Neural progenitor cell (in vitro differentiated cells): Measurements from ENCODE around the gene TAOK1. TPM values are rescaled to one million over a fixed set of nuclear protein-coding genes. Genes with fewer than 3 reads are reported as not detected.

Source experiments
- DNase-seq: peaks from one replicate; pipeline ENCODE4 v3.0.0-alpha.2; 2016; ENCODE audit warnings: low spot score
- H2AFZ ChIP-seq: fragments of 200-600 bp; sonication (generic); replicated peaks from 2 replicates; pipeline ENCODE4 v1.6.1; 2016; ENCODE audit warnings: antibody characterized with exemption
- H3F3A ChIP-seq: fragments of 200-600 bp; sonication (generic); 2 replicates; pipeline ENCODE4 v1.6.1; 2016; ENCODE audit warnings: antibody characterized with exemption, low read depth
- H3K27ac ChIP-seq: fragments of 200-600 bp; sonication (generic); 2 replicates; pipeline ENCODE4 v1.5.1; 2016; ENCODE audit warnings: mild to moderate bottlenecking
- H3K27me3 ChIP-seq: fragments of 200-600 bp; sonication (generic); 2 replicates; pipeline ENCODE4 v1.6.1; 2016; ENCODE audit warnings: mild to moderate bottlenecking, moderate library complexity
- H3K36me3 ChIP-seq: fragments of 200-600 bp; sonication (generic); 2 replicates; pipeline ENCODE4 v1.5.1; 2016
- H3K4me1 ChIP-seq: fragments of 200-600 bp; sonication (generic); 2 replicates; pipeline ENCODE4 v1.6.1; 2016; ENCODE audit warnings: mixed run types
- H3K4me2 ChIP-seq: fragments of 200-600 bp; sonication (generic); 2 replicates; pipeline ENCODE4 v1.6.1; 2016
- H3K4me3 ChIP-seq: fragments of 200-600 bp; sonication (generic); 2 replicates; pipeline ENCODE4 v1.5.1; 2016
- H3K79me2 ChIP-seq: fragments of 200-600 bp; sonication (generic); 2 replicates; pipeline ENCODE4 v1.6.1; 2016; ENCODE audit warnings: low read depth
- H3K9ac ChIP-seq: fragments of 200-600 bp; sonication (generic); 2 replicates; pipeline ENCODE4 v1.6.1; 2016
- H3K9me3 ChIP-seq: fragments of 200-600 bp; sonication (generic); 2 replicates; pipeline ENCODE4 v1.5.1; 2016; ENCODE audit warnings: low read depth
- H4K20me1 ChIP-seq: fragments of 200-600 bp; sonication (generic); 2 replicates; pipeline ENCODE4 v1.6.1; 2016; ENCODE audit warnings: low read depth
- H3K27ac Mint-ChIP-seq: 3 replicates; pipeline ENCODE4 v1.8.0; 2021; ENCODE audit warnings: mixed read lengths
- H3K27me3 Mint-ChIP-seq: 2 replicates; pipeline ENCODE4 v1.8.0; 2022; ENCODE audit warnings: low read depth, mild to moderate bottlenecking, inconsistent platforms, moderate library complexity, mixed read lengths; ENCODE audit not compliant: insufficient read depth
- H3K36me3 Mint-ChIP-seq: 3 replicates; pipeline ENCODE4 v1.8.0; 2021; ENCODE audit warnings: mixed read lengths
- H3K4me1 Mint-ChIP-seq: 3 replicates; pipeline ENCODE4 v1.8.0; 2021; ENCODE audit warnings: mixed read lengths
- H3K4me3 Mint-ChIP-seq: 3 replicates; pipeline ENCODE4 v1.8.0; 2021; ENCODE audit warnings: mild to moderate bottlenecking, moderate library complexity, mixed read lengths
- H3K9me3 Mint-ChIP-seq: 3 replicates; pipeline ENCODE4 v1.8.0; 2020; ENCODE audit warnings: mixed read lengths
- EZH2 ChIP-seq: fragments of 200-600 bp; sonication (generic); IDR thresholded peaks from 2 replicates; pipeline ENCODE4 v1.6.1; 2017; ENCODE audit warnings: antibody characterized with exemption, mild to moderate bottlenecking, moderate library complexity
- EZH2phosphoT487 ChIP-seq: fragments of 200-600 bp; sonication (generic); IDR thresholded peaks from 2 replicates; pipeline ENCODE4 v1.6.1; 2017; ENCODE audit warnings: antibody characterized with exemption
- total RNA-seq: library from RNA; depleted of rRNA; stranded (reverse); fragments of >200 nt; gene quantifications from 2 replicates; pipeline ENCODE4 v1.2.3, GENCODE V29; 2015; ENCODE audit warnings: low replicate concordance
- TF ChIP-seq, protein P1 (sequence below): fragments of 200-600 bp; sonication (generic); IDR thresholded peaks from 2 replicates; pipeline ENCODE4 v1.5.1; 2017; ENCODE audit warnings: antibody characterized with exemption, mild to moderate bottlenecking

The TAOK1 gene
- total RNA-seq, 1 donor from 2014 or later: 125 TPM

DNA sequence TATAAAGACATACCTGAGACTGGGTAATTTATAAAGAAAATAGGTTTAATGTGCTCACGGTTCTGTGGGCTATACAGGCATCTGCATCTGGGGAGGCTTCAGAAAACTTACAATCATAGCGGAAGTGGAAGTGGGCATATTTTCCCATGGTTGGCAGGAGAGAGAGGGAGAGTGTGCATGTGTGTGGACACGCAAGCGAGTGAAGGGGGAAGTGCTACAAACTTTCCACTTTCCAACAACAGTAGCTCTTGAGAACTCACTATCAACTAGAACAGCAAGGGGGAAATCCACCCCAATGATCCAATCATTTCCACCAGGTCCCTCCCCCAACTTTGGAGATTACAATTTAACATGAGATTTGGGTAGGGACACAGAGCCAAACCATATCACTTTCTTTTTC, 11.1 kb downstream of the TAOK1 start:
- peaks cover 27% of the 10 kb centered on the region for H3K36me3 Mint-ChIP-seq
- no peak overlapping the region for H3K4me3 ChIP-seq
- no peaks in the 10 kb centered on the region for H3K4me1 ChIP-seq
- H3K27ac ChIP-seq: no peak overlapping the region
- no peak overlapping the region for H2AFZ ChIP-seq
- no peaks in the 10 kb centered on the region for H3K9me3 Mint-ChIP-seq
- no peak overlapping the region for H3K27ac Mint-ChIP-seq
- peaks cover 96% of the 10 kb centered on the region for H4K20me1 ChIP-seq
- DNase-seq: no peak
- peaks cover 10% of the 10 kb centered on the region for H3F3A ChIP-seq
- no peak overlapping the region for H3K9ac ChIP-seq
- H3K4me2 ChIP-seq: no peak overlapping the region
- H3K36me3 ChIP-seq: no peaks in the 10 kb centered on the region
- H3K79me2 ChIP-seq: peaks cover 100% of the 10 kb centered on the region
- TF ChIP-seq EZH2 (no peak), EZH2phosphoT487 (no peak)
- TF ChIP-seq, protein P1, sequence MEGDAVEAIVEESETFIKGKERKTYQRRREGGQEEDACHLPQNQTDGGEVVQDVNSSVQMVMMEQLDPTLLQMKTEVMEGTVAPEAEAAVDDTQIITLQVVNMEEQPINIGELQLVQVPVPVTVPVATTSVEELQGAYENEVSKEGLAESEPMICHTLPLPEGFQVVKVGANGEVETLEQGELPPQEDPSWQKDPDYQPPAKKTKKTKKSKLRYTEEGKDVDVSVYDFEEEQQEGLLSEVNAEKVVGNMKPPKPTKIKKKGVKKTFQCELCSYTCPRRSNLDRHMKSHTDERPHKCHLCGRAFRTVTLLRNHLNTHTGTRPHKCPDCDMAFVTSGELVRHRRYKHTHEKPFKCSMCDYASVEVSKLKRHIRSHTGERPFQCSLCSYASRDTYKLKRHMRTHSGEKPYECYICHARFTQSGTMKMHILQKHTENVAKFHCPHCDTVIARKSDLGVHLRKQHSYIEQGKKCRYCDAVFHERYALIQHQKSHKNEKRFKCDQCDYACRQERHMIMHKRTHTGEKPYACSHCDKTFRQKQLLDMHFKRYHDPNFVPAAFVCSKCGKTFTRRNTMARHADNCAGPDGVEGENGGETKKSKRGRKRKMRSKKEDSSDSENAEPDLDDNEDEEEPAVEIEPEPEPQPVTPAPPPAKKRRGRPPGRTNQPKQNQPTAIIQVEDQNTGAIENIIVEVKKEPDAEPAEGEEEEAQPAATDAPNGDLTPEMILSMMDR: no peak
- no peaks in the 10 kb centered on the region for H3K4me1 Mint-ChIP-seq
- H3K27me3 Mint-ChIP-seq: peaks cover 3% of the 10 kb centered on the region
- no peak overlapping the region for H3K4me3 Mint-ChIP-seq
- H3K9me3 ChIP-seq: no peaks in the 10 kb centered on the region
- H3K27me3 ChIP-seq: no peaks in the 10 kb centered on the region

DNA sequence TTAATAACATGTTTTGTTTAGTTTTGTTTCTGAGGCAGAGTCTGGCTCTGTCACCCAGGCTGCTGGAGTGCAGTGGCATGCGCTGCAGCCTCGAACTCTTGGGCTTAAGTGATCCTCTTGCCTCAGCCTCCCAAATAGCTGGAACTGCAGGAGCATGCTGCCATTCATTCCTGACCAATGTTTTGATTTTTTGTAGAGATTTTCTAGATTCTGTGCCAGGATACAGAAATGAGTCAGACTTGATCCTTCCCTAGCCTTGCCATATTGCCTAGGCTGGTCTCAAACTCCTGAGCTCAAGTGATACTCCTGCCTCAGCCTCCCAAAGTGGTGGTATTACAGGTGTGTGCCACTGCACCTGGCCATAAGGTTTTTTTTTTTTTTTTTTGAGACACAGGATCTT, 17.7 kb downstream of the TAOK1 start:
- Histone ChIP-seq H3K9me3 (no peaks in the 10 kb centered on the region), H3K27me3 (no peaks in the 10 kb centered on the region), H2AFZ (no peak overlapping the region), H3F3A (peaks cover 5% of the 10 kb centered on the region), H3K9ac (no peak overlapping the region), H3K4me1 (no peaks in the 10 kb centered on the region), H3K27ac (no peak overlapping the region), H4K20me1 (peaks cover 91% of the 10 kb centered on the region), H3K4me3 (no peak overlapping the region), H3K4me2 (no peak overlapping the region), H3K79me2 (peaks cover 99% of the 10 kb centered on the region), H3K36me3 (no peaks in the 10 kb centered on the region)
- H3K4me3 Mint-ChIP-seq: no peak overlapping the region
- H3K27me3 Mint-ChIP-seq: no peaks in the 10 kb centered on the region
- no peak overlapping the region for H3K27ac Mint-ChIP-seq
- peaks cover 1% of the 10 kb centered on the region for H3K4me1 Mint-ChIP-seq
- H3K9me3 Mint-ChIP-seq: no peaks in the 10 kb centered on the region
- TF ChIP-seq, protein P1: no peak
- TF ChIP-seq EZH2phosphoT487 (no peak), EZH2 (no peak)
- DNase-seq: no peak
- peaks cover 33% of the 10 kb centered on the region for H3K36me3 Mint-ChIP-seq

DNA sequence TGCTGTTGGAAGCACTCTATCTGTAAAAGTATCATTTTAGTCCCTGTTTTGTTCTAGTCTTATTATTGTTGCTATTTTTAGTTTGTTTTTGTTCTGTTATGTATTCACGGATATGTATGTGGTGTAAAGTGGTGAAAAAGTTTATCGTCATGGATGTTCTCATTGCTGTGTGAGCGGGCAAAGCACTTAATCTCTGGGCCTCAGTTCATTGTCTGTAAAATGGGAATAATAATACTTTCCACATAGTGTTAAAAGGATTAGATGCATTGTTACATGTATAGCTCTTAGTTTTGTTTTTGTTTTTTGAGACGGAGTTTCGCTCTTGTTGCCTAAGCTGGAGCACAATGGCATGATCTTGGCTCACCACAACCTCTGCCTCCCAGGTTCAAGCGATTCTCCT, 19.8 kb downstream of the TAOK1 start:
- Mint-ChIP-seq H3K4me1 (peaks cover 3% of the 10 kb centered on the region), H3K27ac (no peak overlapping the region), H3K27me3 (no peaks in the 10 kb centered on the region), H3K36me3 (peaks cover 29% of the 10 kb centered on the region), H3K4me3 (no peak overlapping the region), H3K9me3 (no peaks in the 10 kb centered on the region)
- H3K4me1 ChIP-seq: no peaks in the 10 kb centered on the region
- H3K4me2 ChIP-seq: no peak overlapping the region
- peaks cover 5% of the 10 kb centered on the region for H3F3A ChIP-seq
- no peak overlapping the region for H2AFZ ChIP-seq
- H3K9ac ChIP-seq: no peak overlapping the region
- no peaks in the 10 kb centered on the region for H3K9me3 ChIP-seq
- H3K4me3 ChIP-seq: no peak overlapping the region
- H4K20me1 ChIP-seq: peaks cover 90% of the 10 kb centered on the region
- H3K27ac ChIP-seq: no peak overlapping the region
- no peak for DNase-seq
- H3K36me3 ChIP-seq: no peaks in the 10 kb centered on the region
- TF ChIP-seq, protein P1: no peak
- H3K27me3 ChIP-seq: no peaks in the 10 kb centered on the region
- peaks cover 99% of the 10 kb centered on the region for H3K79me2 ChIP-seq
